AG10803 (cell line): ENCODE results near the gene RIMBP2.

Experiments
- DNase-seq: peaks from one replicate; pipeline ENCODE4 v3.0.0; 2010; ENCODE audit warnings: low read depth
- H3K4me3 ChIP-seq: 2 replicates; pipeline ENCODE4 v1.5.1; 2011; ENCODE audit warnings: mild to moderate bottlenecking, low read length, control low read depth
- CTCF ChIP-seq: conservative IDR thresholded peaks from 2 replicates; pipeline ENCODE4 v1.5.1; 2011; ENCODE audit warnings: mild to moderate bottlenecking, low read length, control low read depth, inconsistent platforms

The RIMBP2 gene

GRCh38 chr12:130482448-130482847 is 233.7 kb downstream of the RIMBP2 start:
- TF ChIP-seq CTCF, result no peak
- H3K4me3 ChIP-seq, result no peak overlapping the region
- DNase-seq, result no peak

- no peak for DNase-seq
- no peak overlapping the region for H3K4me3 ChIP-seq
- no peak for TF ChIP-seq CTCF
Measured at GRCh38 chr12:130481392-130481879, 234.7 kb downstream of the RIMBP2 start.

GRCh38 chr12:130480887-130481286 is 235.2 kb downstream of the RIMBP2 start:
- no peak overlapping the region for H3K4me3 ChIP-seq
- TF ChIP-seq CTCF, result no peak
- no peak for DNase-seq

- no peak for TF ChIP-seq CTCF
- no peak for DNase-seq
Measured at GRCh38 chr12:130480231-130480630, 235.9 kb downstream of the RIMBP2 start.

GRCh38 chr12:130479401-130480125 is 236.5 kb downstream of the RIMBP2 start:
- H3K4me3 ChIP-seq, result no peak overlapping the region
- no peak for DNase-seq
- no peak for TF ChIP-seq CTCF

More at GRCh38 chr12:130480231-130480630, 235.9 kb downstream of the RIMBP2 start:
- H3K4me3 ChIP-seq, result no peak overlapping the region

- no peak overlapping the region for H3K4me3 ChIP-seq
- DNase-seq, result no peak
- no peak for TF ChIP-seq CTCF
Measured at GRCh38 chr12:130478786-130479185, 237.3 kb downstream of the RIMBP2 start.

GRCh38 chr12:130477701-130478100 is 238.4 kb downstream of the RIMBP2 start:
- no peak for DNase-seq
- no peak for TF ChIP-seq CTCF
- no peak overlapping the region for H3K4me3 ChIP-seq
